HEK293 (cell line): ENCODE results near the gene HOXC10.

Experiments
- CTCF ChIA-PET: fragments of 350-600 bp; formaldehyde crosslinking; extraction: SDS; loops from one replicate; lab custom pipeline; 2021; ENCODE audit warnings: antibody characterized with exemption; lab: Yijun Ruan, JAX
- POLR2A ChIA-PET: fragments of 300-600 bp; formaldehyde crosslinking; extraction: SDS; loops from one replicate; lab custom pipeline; 2020; ENCODE audit warnings: antibody characterized with exemption, inconsistent platforms; lab: Yijun Ruan, JAX
- H3K27ac ChIP-seq: fragments of 200-500 bp; sonication (Bioruptor generic); 2 replicates; pipeline ENCODE4 v1.5.1; 2014; ENCODE audit warnings: low read depth, low read length, control low read depth, inconsistent platforms; ENCODE audit errors: extremely low read depth
- H3K36me3 ChIP-seq, 2 experiments: fragments of 200-500 bp in 1 of 2; sonication (Bioruptor generic) in 1 of 2; 1 replicate in 1 of 2; 2 replicates in 1 of 2; pipeline ENCODE4 v1.5.1; 2014 to 2017; ENCODE audit warnings: inconsistent platforms in 2 of 2, low read length in 2 of 2; ENCODE audit not compliant: control insufficient read depth in 2 of 2, insufficient read depth in 1 of 2
- H3K4me1 ChIP-seq: fragments of 200-500 bp; sonication (Bioruptor generic); 2 replicates; pipeline ENCODE4 v1.5.1; 2014; ENCODE audit warnings: mild to moderate bottlenecking, low read length, inconsistent platforms; ENCODE audit not compliant: control insufficient read depth, insufficient read depth
- H3K4me3 ChIP-seq: 2 replicates; pipeline ENCODE4 v1.5.1; 2011; ENCODE audit warnings: low read depth, mild to moderate bottlenecking, control low read depth, low read length, moderate library complexity
- H3K9me3 ChIP-seq: fragments of 200-500 bp; sonication (Bioruptor generic); 2 replicates; pipeline ENCODE4 v1.5.1; 2014; ENCODE audit warnings: low read depth, low read length, inconsistent platforms; ENCODE audit not compliant: control insufficient read depth, insufficient read depth
- BCL11B ChIP-seq: fragments of 450-650 bp; formaldehyde crosslinking; IDR thresholded peaks from 2 replicates; pipeline ENCODE4 v1.5.1; 2016; ENCODE audit warnings: low read depth, missing biosample characterization, missing genetic modification characterization
- EGR2 ChIP-seq: fragments of 450-650 bp; formaldehyde crosslinking; IDR thresholded peaks from 2 replicates; pipeline ENCODE4 v1.5.1; 2016; ENCODE audit warnings: low read depth, missing biosample characterization, missing genetic modification characterization
- IKZF3 ChIP-seq: fragments of 450-650 bp; IDR thresholded peaks from 2 replicates; pipeline ENCODE4 v1.5.0; 2018; ENCODE audit warnings: missing biosample characterization, mild to moderate bottlenecking, missing genetic modification characterization, moderate library complexity
- KLF8 ChIP-seq: fragments of 450-650 bp; formaldehyde crosslinking; IDR thresholded peaks from 2 replicates; pipeline ENCODE4 v1.5.1; 2016; ENCODE audit warnings: missing biosample characterization, missing genetic modification characterization
- PRDM1 ChIP-seq: fragments of 450-650 bp; formaldehyde crosslinking; IDR thresholded peaks from 2 replicates; pipeline ENCODE4; 2016; ENCODE audit warnings: missing biosample characterization, missing genetic modification characterization
- SP2 ChIP-seq: fragments of 450-650 bp; formaldehyde crosslinking; IDR thresholded peaks from 2 replicates; pipeline ENCODE4 v1.5.1; 2016; ENCODE audit warnings: missing biosample characterization, missing genetic modification characterization
- WT1 ChIP-seq: fragments of 450-650 bp; formaldehyde crosslinking; IDR thresholded peaks from 2 replicates; pipeline ENCODE4 v1.5.1; 2016; ENCODE audit warnings: missing biosample characterization, missing genetic modification characterization
- ZBTB17 ChIP-seq: fragments of 450-650 bp; formaldehyde crosslinking; IDR thresholded peaks from 2 replicates; pipeline ENCODE4 v1.5.1; 2016; ENCODE audit warnings: missing biosample characterization, missing genetic modification characterization
- ZBTB8A ChIP-seq: fragments of 450-650 bp; formaldehyde crosslinking; IDR thresholded peaks from 2 replicates; pipeline ENCODE4 v1.5.1; 2016; ENCODE audit warnings: missing biosample characterization, missing genetic modification characterization
- ZFHX2 ChIP-seq: fragments of 450-650 bp; formaldehyde crosslinking; conservative IDR thresholded peaks from 2 replicates; pipeline ENCODE4 v1.5.1; 2016; ENCODE audit warnings: missing biosample characterization, missing genetic modification characterization
- ZNF10 ChIP-seq: fragments of 450-650 bp; formaldehyde crosslinking; IDR thresholded peaks from 2 replicates; pipeline ENCODE4 v1.5.1; 2017; ENCODE audit warnings: missing biosample characterization, missing genetic modification characterization
- ZNF132 ChIP-seq: fragments of 450-650 bp; formaldehyde crosslinking; IDR thresholded peaks from 2 replicates; pipeline ENCODE4 v1.5.1; 2017; ENCODE audit warnings: missing biosample characterization, missing genetic modification characterization, borderline replicate concordance
- ZNF169 ChIP-seq: fragments of 450-650 bp; formaldehyde crosslinking; IDR thresholded peaks from 2 replicates; pipeline ENCODE4 v1.5.1; 2016; ENCODE audit warnings: missing biosample characterization, missing genetic modification characterization
- ZNF223 ChIP-seq: fragments of 450-650 bp; formaldehyde crosslinking; IDR thresholded peaks from 2 replicates; pipeline ENCODE4 v1.5.1; 2016; ENCODE audit warnings: missing biosample characterization, missing genetic modification characterization
- ZNF341 ChIP-seq: fragments of 450-650 bp; formaldehyde crosslinking; IDR thresholded peaks from 2 replicates; pipeline ENCODE4; 2016; ENCODE audit warnings: low read depth, missing biosample characterization, missing genetic modification characterization
- ZNF366 ChIP-seq: fragments of 450-650 bp; formaldehyde crosslinking; conservative IDR thresholded peaks from 2 replicates; pipeline ENCODE4 v1.5.1; 2016; ENCODE audit warnings: missing biosample characterization, missing genetic modification characterization
- ZNF394 ChIP-seq: fragments of 450-650 bp; formaldehyde crosslinking; IDR thresholded peaks from 2 replicates; pipeline ENCODE4 v1.5.1; 2016; ENCODE audit warnings: missing biosample characterization, missing genetic modification characterization, mild to moderate bottlenecking, moderate library complexity, borderline replicate concordance
- ZNF521 ChIP-seq: fragments of 450-650 bp; formaldehyde crosslinking; IDR thresholded peaks from 2 replicates; pipeline ENCODE4 v1.5.1; 2017; ENCODE audit warnings: missing biosample characterization, mild to moderate bottlenecking, missing genetic modification characterization
- ZNF623 ChIP-seq: fragments of 450-650 bp; formaldehyde crosslinking; IDR thresholded peaks from 2 replicates; pipeline ENCODE4 v1.5.1; 2016; ENCODE audit warnings: missing biosample characterization, missing genetic modification characterization
- ZNF776 ChIP-seq: fragments of 450-650 bp; formaldehyde crosslinking; IDR thresholded peaks from 2 replicates; pipeline ENCODE4 v1.5.0; 2017; ENCODE audit warnings: missing biosample characterization, missing genetic modification characterization, borderline replicate concordance
- ZSCAN4 ChIP-seq: fragments of 450-650 bp; formaldehyde crosslinking; IDR thresholded peaks from 2 replicates; pipeline ENCODE4 v1.5.1; 2017; ENCODE audit warnings: missing biosample characterization, missing genetic modification characterization
- TF ChIP-seq, protein P1 (sequence below): fragments of 450-650 bp; formaldehyde crosslinking; conservative IDR thresholded peaks from 2 replicates; pipeline ENCODE4 v1.5.1; 2016; ENCODE audit warnings: low read depth, missing biosample characterization, missing genetic modification characterization

Gene HOXC10

DNA sequence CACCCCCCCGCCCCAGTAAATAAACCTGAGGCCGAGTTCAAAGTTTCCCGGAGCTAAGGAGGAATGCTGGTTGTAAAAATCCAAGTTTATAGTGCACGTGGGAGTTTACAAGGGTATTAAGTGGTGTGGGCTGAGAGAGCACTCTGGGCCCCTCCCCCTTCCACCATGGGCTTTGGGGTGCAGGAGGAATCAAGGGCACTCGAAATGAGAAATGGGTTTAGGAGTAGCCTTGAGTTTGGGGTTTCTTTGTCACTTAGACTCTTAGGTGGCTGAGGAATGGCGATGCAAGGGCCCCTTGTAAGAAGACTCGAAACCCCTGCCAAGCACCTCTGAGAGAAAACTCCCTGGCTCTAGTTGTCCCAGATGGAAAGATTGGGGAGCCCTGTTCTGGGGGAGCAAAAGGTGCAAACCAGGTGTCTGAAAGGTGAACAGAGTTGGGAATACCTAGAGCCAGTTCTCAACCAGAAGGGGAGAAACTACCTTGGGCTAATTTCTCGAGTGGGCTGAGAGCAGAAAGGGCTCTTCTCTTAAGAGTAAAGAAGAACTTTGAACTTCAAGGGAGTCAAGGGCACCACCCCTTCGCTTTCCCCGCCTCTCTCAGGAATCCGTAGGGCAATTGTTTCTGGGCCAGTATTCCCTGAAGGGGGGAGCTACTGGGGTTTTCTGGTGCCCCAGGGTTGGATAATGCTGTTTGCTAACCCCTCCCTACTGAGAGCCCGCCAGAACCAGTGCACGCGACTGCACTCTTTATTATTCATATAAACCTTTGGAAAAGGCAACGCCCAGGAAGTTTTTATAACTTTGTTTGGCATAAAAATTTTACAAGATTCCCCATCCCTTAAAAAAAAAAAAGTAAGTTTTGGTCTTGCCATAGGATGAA, 6.2 kb upstream of the HOXC10 start (continued):
- TF ChIP-seq, protein P1, sequence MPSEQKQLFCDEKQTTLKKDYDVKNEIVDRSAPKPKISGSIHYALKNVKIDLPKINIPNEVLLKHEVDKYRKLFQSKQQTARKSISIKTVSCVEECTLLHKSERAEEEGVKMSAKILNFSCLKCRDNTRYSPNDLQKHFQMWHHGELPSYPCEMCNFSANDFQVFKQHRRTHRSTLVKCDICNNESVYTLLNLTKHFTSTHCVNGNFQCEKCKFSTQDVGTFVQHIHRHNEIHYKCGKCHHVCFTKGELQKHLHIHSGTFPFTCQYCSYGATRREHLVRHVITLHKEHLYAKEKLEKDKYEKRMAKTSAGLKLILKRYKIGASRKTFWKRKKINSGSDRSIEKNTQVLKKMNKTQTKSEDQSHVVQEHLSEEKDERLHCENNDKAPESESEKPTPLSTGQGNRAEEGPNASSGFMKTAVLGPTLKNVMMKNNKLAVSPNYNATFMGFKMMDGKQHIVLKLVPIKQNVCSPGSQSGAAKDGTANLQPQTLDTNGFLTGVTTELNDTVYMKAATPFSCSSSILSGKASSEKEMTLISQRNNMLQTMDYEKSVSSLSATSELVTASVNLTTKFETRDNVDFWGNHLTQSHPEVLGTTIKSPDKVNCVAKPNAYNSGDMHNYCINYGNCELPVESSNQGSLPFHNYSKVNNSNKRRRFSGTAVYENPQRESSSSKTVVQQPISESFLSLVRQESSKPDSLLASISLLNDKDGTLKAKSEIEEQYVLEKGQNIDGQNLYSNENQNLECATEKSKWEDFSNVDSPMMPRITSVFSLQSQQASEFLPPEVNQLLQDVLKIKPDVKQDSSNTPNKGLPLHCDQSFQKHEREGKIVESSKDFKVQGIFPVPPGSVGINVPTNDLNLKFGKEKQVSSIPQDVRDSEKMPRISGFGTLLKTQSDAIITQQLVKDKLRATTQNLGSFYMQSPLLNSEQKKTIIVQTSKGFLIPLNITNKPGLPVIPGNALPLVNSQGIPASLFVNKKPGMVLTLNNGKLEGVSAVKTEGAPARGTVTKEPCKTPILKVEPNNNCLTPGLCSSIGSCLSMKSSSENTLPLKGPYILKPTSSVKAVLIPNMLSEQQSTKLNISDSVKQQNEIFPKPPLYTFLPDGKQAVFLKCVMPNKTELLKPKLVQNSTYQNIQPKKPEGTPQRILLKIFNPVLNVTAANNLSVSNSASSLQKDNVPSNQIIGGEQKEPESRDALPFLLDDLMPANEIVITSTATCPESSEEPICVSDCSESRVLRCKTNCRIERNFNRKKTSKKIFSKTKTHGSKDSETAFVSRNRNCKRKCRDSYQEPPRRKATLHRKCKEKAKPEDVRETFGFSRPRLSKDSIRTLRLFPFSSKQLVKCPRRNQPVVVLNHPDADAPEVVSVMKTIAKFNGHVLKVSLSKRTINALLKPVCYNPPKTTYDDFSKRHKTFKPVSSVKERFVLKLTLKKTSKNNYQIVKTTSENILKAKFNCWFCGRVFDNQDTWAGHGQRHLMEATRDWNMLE (tag by site-specific recombination) = no peak
- 0 out of 2 replicates have a peak, but pooled peaks have one; percentile 20 for TF ChIP-seq ZNF623

- H3K36me3 ChIP-seq = no peaks in the 10 kb centered on the region
- H3K9me3 ChIP-seq = no peaks in the 10 kb centered on the region
- ChIA-PET POLR2A (interaction anchor here (0.8 kb wide), 1 partner anchor 158 kb away, joined by 3 read pairs; no protein-coding TSS in a partner anchor), CTCF (interaction anchor here (0.8 to 1.4 kb wide), 2 partner anchors 28 to 235 kb away, joined by 3 read pairs; partner anchors contain the start of gene HOXC8)
- peak; percentile 13 for TF ChIP-seq ZBTB8A (tag by site-specific recombination)
- 0 out of 2 replicates have a peak, but pooled peaks have one; percentile 69 for TF ChIP-seq IKZF3 (tag by site-specific recombination)
- TF ChIP-seq ZNF132 (tag by site-specific recombination) = no peak
- TF ChIP-seq BCL11B = no peak
- peak; percentile 62 for TF ChIP-seq ZFHX2 (tag by site-specific recombination)
- TF ChIP-seq PRDM1 = peak; percentile 96
- TF ChIP-seq ZNF521 (tag by site-specific recombination) = no peak
- TF ChIP-seq ZBTB17 (tag by site-specific recombination) = peak; percentile 61; the same call in 1 of the 2 replicates
- 0 out of 2 replicates have a peak, but pooled peaks have one; percentile 22 for TF ChIP-seq SP2 (tag by site-specific recombination)
- peak; percentile 49; the same call in 1 of the 2 replicates for TF ChIP-seq EGR2 (tag by site-specific recombination)
- TF ChIP-seq WT1 (tag by site-specific recombination) = peak; percentile 10; the same call in 1 of the 2 replicates
- 0 out of 2 replicates have a peak, but pooled peaks have one; percentile 14 for TF ChIP-seq KLF8
- no peak for TF ChIP-seq ZNF169 (tag by site-specific recombination)
- TF ChIP-seq ZNF776 (tag by site-specific recombination) = no peak
- no peak for TF ChIP-seq ZNF394 (tag by site-specific recombination)
- no peak for TF ChIP-seq ZNF223 (tag by site-specific recombination)
- no peak for TF ChIP-seq ZNF341 (tag by site-specific recombination)
- 0 out of 2 replicates have a peak, but pooled peaks have one; percentile 14 for TF ChIP-seq ZSCAN4 (tag by site-specific recombination)
- peak; percentile 89 for TF ChIP-seq ZNF10 (tag by site-specific recombination)
- TF ChIP-seq ZNF366 = peak; percentile 93
- peak overlapping the region; percentile 91; the same call in 1 of the 2 replicates for H3K27ac ChIP-seq
- H3K4me3 ChIP-seq = no peak overlapping the region
- H3K4me1 ChIP-seq = peaks cover 34% of the 10 kb centered on the region
Measured at GRCh38 chr12:53980104-53980801, 4.7 kb upstream of the HOXC10 start.
